ENCODE measurements around the gene FBXW7. TPM values are rescaled to one million over a fixed set of nuclear protein-coding genes. Genes with fewer than 3 reads are reported as not detected.

FBXW7 gene
- total and polyA plus RNA-seq, 2 donors (not counting 1 experiment from before 2014, with no cell fraction given) = 16.3 to 68.7 TPM

GRCh38 chr4:152513078-152513477, 22.8 kb downstream of the FBXW7 start:
- no peak overlapping the region for H3K4me2 ChIP-seq (ENCODE audit: extremely low read depth, insufficient read depth, low read length)
- H3K9me3 ChIP-seq (ENCODE audit: control insufficient read depth, insufficient read depth, low read depth, low read length) = no peaks in the 10 kb centered on the region
- H3K4me3 ChIP-seq (replicated peaks in 1 of 4; ENCODE audit: control extremely low read depth in 1 of 4, insufficient read depth in 1 of 4, low read depth in 3 of 4, low read length in 4 of 4) = no peak overlapping the region
- no peaks in the 10 kb centered on the region for H3K27me3 ChIP-seq (ENCODE audit: control insufficient read depth, insufficient read depth, low read length)
- DNase-seq (ENCODE audit: low read depth in 2 of 2) = no peak
- no peak overlapping the region for H3K9ac ChIP-seq (ENCODE audit: insufficient read depth, low read length)
- H3K4me1 ChIP-seq (ENCODE audit: control insufficient read depth, extremely low read depth, insufficient read depth, low read length) = no peaks in the 10 kb centered on the region
- TF ChIP-seq CTCF (conservative IDR thresholded peaks at IDR 0.05 in 1 of 2, IDR thresholded peaks at IDR 0.05 in 1 of 2; ENCODE audit: low read depth in 1 of 2, low read length in 2 of 2) = no peak
- TF ChIP-seq EZH2 (IDR thresholded peaks at IDR 0.05; ENCODE audit: low read length, missing control alignments) = no peak
- H4K20me1 ChIP-seq (ENCODE audit: control insufficient read depth, extremely low read depth, insufficient read depth, low read length) = no peaks in the 10 kb centered on the region
- no peak overlapping the region for H2AFZ ChIP-seq (ENCODE audit: low read length)
- no peaks in the 10 kb centered on the region for H3K36me3 ChIP-seq (ENCODE audit: control insufficient read depth, insufficient read depth, low read length)
- H3K79me2 ChIP-seq (ENCODE audit: control insufficient read depth, insufficient read depth, low read length) = peaks cover 8% of the 10 kb centered on the region
- no peak overlapping the region for H3K27ac ChIP-seq (ENCODE audit: insufficient read depth, low read length)

- Histone ChIP-seq H3K4me1 (ENCODE audit: control insufficient read depth, extremely low read depth, insufficient read depth, low read length) (no peaks in the 10 kb centered on the region), H3K9me3 (ENCODE audit: control insufficient read depth, insufficient read depth, low read depth, low read length) (no peaks in the 10 kb centered on the region), H3K4me3 (replicated peaks in 1 of 4; ENCODE audit: control extremely low read depth in 1 of 4, insufficient read depth in 1 of 4, low read depth in 3 of 4, low read length in 4 of 4) (no peak overlapping the region), H3K27me3 (ENCODE audit: control insufficient read depth, insufficient read depth, low read length) (no peaks in the 10 kb centered on the region), H2AFZ (ENCODE audit: low read length) (no peak overlapping the region), H3K36me3 (ENCODE audit: control insufficient read depth, insufficient read depth, low read length) (no peaks in the 10 kb centered on the region), H4K20me1 (ENCODE audit: control insufficient read depth, extremely low read depth, insufficient read depth, low read length) (no peaks in the 10 kb centered on the region), H3K79me2 (ENCODE audit: control insufficient read depth, insufficient read depth, low read length) (peaks cover 8% of the 10 kb centered on the region), H3K9ac (ENCODE audit: insufficient read depth, low read length) (no peak overlapping the region), H3K27ac (ENCODE audit: insufficient read depth, low read length) (no peak overlapping the region), H3K4me2 (ENCODE audit: extremely low read depth, insufficient read depth, low read length) (no peak overlapping the region)
- TF ChIP-seq EZH2 (IDR thresholded peaks at IDR 0.05; ENCODE audit: low read length, missing control alignments) = no peak
- TF ChIP-seq CTCF (conservative IDR thresholded peaks at IDR 0.05 in 1 of 2, IDR thresholded peaks at IDR 0.05 in 1 of 2; ENCODE audit: low read depth in 1 of 2, low read length in 2 of 2) = no peak
- no peak for DNase-seq (ENCODE audit: low read depth in 2 of 2)
These were observed 23.4 kb downstream of the FBXW7 start for GRCh38 chr4:152512483-152512882.

DNA sequence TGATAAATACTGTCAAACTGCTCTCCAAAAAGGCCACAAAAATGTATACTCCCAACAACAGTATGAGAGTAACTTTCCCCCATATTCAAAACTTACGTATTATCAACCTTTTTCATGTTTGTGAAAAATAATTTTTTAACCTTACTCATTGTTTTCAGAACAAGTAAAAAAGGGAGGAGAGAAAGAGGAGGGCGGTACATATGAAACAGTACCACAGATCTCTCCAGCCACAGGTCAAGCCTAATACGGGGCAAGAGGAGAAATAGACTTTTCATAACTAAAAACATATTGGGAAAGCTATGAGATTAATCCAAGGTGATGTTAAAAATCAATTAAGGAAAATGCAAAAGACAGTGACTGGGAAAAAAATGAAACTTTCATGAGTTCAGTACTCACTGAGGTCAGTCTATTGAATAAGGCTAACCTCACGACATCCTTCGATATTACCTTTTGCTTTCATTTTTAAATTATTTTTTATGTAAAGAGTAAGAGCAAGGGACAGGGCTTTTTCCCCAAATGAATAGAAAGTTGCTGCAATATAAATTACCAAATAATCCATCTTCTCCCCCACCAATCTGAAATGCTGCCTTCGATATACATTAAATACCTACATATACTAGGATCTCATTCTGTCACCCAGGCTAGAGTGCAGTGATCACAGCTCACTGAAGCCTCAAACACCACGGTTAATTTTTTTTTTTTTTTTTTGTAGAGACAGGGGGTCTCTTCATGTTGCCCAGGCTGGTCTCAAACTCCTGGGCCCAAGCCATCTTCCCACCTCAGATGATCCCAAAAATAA, 25.3 kb downstream of the FBXW7 start:
- no peaks in the 10 kb centered on the region for H3K4me1 ChIP-seq (ENCODE audit: control insufficient read depth, extremely low read depth, insufficient read depth, low read length)
- no peaks in the 10 kb centered on the region for H3K27me3 ChIP-seq (ENCODE audit: control insufficient read depth, insufficient read depth, low read length)
- no peaks in the 10 kb centered on the region for H3K36me3 ChIP-seq (ENCODE audit: control insufficient read depth, insufficient read depth, low read length)
- TF ChIP-seq CTCF (conservative IDR thresholded peaks at IDR 0.05 in 1 of 2, IDR thresholded peaks at IDR 0.05 in 1 of 2; ENCODE audit: low read depth in 1 of 2, low read length in 2 of 2) (no peak), EZH2 (IDR thresholded peaks at IDR 0.05; ENCODE audit: low read length, missing control alignments) (no peak)
- H3K4me3 ChIP-seq (replicated peaks in 1 of 4; ENCODE audit: control extremely low read depth in 1 of 4, insufficient read depth in 1 of 4, low read depth in 3 of 4, low read length in 4 of 4) = no peak overlapping the region
- DNase-seq (ENCODE audit: low read depth in 2 of 2) = no peak
- no peaks in the 10 kb centered on the region for H4K20me1 ChIP-seq (ENCODE audit: control insufficient read depth, extremely low read depth, insufficient read depth, low read length)
- H3K9me3 ChIP-seq (ENCODE audit: control insufficient read depth, insufficient read depth, low read depth, low read length) = no peaks in the 10 kb centered on the region
- H3K79me2 ChIP-seq (ENCODE audit: control insufficient read depth, insufficient read depth, low read length) = peaks cover 8% of the 10 kb centered on the region
- H2AFZ ChIP-seq (ENCODE audit: low read length) = no peak overlapping the region
- H3K4me2 ChIP-seq (ENCODE audit: extremely low read depth, insufficient read depth, low read length) = no peak overlapping the region
- H3K27ac ChIP-seq (ENCODE audit: insufficient read depth, low read length) = no peak overlapping the region
- no peak overlapping the region for H3K9ac ChIP-seq (ENCODE audit: insufficient read depth, low read length)
